GM21526 (cell line): Measurements from ENCODE around the gene MERTK.
"Not testable (repeated sequence)": the region's sequence is repeated elsewhere in the genome, so short reads cannot be mapped to it uniquely, and the experiment has no call there.

Experiments used
- ATAC-seq: cut with Tn5 transposase; IDR thresholded peaks from one replicate; pipeline ENCODE4 v1.9.1; 2021; ENCODE audit warnings: moderate library complexity; ENCODE audit not compliant: unreplicated experiment, low FRiP score

Gene MERTK

DNA sequence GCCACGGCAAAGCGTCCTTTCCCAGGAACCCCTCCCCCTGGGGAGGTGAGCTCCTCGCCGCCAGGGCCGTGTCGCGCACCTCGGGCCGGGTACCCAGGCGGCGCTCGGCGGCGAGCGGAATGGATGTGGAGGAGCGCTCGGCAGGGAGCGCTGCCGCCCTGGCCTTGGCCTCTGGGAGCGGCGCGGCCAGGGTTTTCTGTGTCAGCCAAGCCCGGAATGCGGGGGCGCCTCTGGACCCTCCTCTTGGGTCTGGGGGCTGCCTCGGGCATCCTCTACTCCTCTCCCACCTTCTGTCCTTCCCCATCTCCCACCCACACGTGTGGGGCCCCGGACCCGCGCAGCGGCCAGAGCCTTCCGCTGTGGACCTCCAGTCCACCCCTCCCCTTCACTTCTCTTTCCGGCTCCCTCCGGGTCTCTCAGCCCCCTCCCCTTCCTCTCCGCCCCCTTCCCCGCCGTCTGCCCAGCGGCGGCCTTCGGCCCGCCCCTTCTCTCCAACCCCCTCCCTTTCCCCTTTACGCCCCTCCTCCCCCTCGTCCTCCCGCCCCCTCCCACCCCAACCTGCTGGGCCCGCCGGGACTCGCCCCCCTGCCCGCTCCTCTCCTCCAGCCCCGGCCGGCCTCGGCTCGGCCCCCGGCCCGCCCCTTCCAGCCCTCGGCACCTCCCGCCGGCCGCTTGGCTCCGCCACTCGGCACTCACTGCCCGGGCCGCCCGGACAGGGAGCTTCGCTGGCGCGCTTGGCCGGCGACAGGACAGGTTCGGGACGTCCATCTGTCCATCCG, at the start of gene MERTK:
MERTK (plus strand) TSS at position 684 of the 779 bp plus-strand sequence. CDS start 129 bp downstream, outside the sequence.
- ATAC-seq = no peak

DNA sequence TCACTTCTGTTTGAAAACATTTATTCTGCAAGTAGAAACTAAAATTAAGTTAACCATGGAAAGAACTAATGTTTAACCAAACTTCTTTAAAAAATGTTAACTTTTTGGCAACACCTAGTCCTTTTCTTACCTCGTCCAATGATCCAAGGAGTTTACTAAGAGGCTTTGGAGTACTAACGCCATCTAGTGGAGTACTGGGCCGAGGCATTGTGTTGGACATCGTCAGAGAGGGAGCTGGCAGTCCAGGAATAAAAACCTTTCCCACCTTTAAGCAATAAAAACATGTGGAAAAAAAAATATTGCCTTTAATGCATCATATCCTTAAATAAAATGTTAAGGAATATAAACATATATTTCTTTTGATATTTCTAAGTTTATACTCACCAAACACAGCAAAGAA, 47.8 kb upstream of the MERTK start:
- not testable (repeated sequence) for ATAC-seq

DNA sequence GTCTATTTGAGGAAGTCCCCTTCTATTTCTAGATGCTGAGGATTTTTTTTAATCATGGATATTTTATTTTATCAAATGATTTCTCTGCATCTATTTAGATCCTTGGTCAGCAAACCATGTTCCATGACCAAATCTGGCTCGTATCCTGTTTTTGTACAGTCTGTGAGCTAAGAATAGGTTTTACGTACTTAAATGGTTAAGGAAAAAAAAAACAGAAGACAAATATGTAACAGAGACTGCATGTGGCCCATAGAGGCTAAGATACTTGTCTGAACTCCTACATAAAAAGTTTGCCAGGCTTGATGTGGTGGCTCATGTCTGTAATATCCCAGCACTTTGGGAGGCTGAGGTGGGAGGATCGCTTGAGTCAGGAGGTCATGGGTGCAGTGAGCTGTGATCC, 45.9 kb upstream of the MERTK start:
- not testable (repeated sequence) for ATAC-seq

DNA sequence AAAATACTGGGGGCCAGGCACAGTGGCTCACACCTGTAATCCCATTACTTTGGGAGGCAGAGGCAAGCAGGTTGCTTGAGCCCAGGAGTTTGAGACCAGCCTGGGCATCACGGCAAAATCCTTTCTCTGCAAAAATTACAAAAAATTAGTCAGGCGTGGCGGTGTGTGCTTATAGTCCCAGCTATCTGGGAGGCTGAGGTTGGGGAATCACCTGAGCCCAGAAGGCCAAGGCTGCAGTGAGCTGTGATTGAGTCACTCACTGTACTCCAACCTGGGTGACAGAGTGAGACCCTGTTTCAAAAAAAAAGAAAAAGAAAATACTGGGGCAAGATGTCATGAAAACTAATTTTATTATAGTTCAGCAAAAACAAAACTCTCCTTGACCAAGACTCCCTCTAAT, 38.4 kb upstream of the MERTK start:
- ATAC-seq = not testable (repeated sequence)

DNA sequence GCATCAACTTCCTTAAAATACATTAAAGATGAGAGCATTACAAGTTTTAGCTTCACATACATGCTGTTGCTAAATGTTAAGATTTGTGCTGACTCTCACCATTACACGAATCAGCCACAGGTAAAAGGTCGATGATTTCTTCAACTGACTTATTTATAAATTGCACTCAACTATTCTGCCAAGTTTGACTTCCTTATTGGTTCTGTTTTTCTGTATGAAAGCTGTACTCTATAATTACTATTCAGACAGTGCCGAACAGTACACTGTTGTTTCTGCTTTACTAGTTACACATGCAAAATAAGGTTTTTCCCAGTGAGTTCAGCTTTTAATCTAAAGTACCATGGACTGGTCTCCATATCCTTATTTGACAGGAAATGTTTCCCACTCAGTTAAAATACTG, 33.3 kb upstream of the MERTK start:
- ATAC-seq = not testable (repeated sequence)

DNA sequence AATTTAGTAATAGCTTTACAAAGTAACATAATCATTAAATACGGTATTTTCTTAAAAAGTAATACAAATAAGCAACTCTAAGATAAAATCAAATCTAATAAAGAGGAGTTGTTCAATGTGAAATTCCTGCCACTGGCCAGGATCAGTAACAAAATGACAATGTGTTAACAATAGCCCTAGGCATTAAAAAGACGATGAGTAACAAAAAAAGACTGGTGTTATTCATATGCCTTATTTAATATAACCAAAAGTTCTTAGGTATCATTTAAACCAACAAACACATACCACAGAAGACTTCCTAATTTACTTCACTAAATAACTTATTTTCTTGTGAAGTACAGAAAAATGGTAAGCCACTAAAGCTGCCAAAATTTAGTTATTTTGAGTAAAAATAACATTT, 25.6 kb upstream of the MERTK start:
- not testable (repeated sequence) for ATAC-seq

DNA sequence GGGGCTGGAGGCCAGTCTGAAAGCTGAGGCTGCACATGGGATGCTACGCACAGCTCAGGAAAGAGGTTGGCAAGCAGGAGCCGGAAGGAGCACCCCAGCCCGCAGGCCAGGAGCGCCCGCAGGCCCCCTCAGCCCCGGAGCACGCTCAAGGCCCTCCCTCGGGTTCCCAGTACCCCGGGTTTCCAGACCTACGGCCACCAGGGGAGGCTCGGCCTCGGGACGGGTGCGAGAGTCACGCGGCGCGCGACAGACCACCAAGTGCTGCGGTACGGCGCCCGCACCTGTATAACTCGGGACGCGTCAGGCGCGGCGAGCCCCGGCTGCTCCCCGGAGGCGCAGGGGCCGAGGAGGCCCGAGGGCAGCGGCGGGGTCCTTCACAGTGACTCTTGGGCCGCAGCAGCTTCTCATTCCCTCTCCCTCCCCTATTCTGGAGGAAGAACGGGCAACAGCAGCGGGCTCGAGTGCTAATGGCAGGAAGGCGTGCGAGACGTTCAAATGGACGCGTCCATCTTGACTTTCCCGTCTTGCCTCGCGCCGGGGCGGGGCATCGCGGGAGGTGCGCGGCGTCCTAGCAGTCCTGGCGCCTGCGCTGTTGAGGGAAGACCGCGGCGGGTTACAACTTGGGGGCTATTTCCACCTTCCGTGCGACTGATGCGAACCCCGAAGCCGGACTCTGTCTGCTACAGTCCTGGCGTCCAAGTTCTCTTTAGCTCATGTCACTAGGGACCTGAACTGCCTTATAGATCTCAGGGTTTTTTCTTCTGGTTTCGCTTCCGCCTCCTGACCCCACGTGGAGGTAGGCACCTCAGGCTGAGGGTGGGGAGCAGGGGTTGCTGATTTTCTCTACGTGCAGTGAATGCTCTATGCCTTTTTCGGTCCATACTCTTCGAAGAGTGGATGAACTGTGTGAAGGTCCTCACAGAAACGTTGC, 14.5 kb upstream of the MERTK start, which contains the start of gene ANAPC1:
ANAPC1 (minus strand) TSS at position 533 of the 931 bp plus-strand sequence. CDS start 3,368 bp downstream, outside the sequence.
- ATAC-seq = peak; percentile 77

DNA sequence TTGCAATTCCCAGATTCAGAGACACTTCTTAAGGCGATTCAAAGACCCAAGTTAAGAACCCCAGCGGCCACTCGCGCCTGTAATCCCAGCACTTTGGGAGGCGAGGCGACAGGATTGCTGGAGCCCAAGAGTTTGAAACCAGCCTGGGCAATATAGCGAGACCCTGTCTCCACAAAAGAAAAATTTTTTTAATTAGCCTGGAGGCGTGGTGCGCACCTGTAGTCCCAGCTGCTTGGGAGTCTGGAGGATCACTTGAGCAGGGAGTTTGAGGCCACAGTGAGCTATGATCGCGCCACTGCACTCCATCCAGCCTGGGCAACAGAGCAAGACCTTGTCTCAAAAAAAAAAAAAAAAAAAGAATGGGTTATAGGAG, 13.8 kb upstream of the MERTK start:
- peak; percentile 5 for ATAC-seq

DNA sequence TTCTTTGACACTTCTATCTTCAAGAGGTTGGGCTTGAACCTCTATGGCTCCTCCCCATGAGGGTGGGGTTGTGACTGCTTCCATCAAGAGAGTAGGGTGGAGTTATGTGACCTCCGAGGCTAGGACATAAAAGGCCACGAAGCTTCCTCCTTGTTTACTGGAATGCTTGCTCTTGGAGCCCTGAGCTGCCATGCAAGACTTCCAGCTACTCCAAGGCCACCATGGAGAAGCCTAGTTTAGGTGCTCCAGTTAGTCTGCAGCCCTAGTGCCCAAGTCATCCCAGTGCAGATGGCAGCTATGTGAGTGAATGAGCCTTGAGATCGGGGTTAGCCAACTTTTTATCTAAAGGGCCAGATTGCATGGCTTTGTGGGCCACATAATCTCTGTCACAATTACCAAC, 2.4 kb upstream of the MERTK start:
- no peak for ATAC-seq

DNA sequence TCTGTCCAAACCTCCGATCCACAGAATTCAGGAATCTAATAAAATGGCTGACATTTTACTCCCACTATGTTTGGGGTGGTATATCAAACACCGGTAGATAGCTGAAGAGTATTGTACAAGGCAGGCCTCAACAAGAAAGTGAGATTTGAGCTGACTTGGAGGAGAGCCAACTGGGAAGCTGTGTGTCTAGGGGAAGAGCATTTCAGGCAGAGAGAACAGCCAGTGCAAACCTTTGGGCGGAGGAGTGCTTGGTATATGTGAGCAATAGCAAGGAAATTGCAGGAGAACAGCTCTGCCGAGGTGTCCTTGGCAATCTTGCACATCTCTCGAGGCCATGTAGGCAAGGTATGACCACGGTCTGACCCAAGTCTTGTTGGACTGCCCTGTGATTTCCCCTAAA, 1.8 kb upstream of the MERTK start:
- no peak for ATAC-seq

DNA sequence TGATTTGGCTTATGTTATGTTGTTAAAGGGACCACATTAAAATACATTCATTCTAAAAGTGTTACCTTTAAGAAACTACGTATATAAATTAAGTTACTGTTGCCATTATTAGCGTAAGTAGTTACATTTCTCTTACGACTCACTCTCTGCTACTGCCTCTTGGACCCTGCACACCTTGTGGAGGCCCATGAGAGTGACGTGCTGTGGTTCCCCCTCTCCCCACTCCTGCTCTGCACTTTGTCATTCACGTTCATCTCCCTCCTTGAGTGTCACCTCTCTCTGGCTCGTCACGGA, 830 bp upstream of the MERTK start:
- no peak for ATAC-seq

DNA sequence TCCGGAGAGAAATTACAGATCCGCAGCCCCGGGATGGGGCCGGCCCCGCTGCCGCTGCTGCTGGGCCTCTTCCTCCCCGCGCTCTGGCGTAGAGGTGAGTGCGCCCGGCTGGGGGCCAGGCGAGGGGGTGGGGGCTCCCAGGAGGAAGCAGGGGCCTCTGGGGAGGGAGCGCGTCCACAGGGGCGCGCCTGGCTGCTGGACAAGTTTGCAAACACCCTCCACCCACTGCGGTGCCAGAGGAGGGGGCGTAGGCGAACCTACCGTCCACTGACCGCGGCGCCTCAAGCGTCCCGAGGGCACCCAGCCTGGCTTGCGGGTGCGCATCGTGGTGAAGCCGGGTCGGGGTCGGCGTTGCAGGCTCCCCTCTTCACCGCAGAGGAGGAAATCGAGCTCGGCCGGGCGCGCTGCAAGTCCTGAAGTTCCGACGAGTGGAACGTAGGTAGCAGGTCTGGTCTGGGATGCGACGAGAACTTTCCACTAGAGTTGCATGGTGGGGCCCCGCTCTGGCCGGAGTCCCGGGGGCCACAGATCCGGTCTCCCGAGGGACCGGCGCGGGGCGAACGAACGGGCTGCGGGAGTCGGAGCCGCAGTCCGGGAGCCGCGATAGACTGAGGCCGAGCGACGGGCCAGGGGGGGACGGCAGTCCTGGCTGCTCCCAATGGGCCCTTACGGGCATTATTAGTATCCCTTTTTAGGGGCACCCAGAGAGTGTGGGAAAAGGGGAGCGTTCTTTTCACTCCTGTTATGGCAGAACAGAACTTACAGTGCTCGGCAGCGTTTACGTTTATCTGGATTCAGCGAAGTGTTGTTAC, 502 bp downstream of the MERTK start:
- no peak for ATAC-seq

DNA sequence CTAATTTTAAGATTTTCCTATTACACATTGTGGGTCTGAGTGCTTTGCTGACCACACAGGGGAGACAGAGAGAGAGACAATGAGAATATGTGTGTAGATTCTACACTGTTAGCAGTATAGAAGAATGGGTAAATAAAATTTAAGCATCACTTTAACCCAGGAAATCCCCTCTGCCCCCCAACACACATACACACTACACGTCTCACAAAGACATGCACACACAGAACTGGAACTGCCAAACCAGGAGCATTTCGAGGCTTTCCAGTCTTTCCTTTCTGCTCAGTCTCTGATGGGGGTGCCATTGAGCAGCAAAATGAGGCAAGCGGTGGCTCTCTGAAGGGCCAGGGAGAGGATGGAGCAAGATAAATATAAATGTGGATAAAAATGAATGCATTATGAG, 2.5 kb downstream of the MERTK start:
- no peak for ATAC-seq

DNA sequence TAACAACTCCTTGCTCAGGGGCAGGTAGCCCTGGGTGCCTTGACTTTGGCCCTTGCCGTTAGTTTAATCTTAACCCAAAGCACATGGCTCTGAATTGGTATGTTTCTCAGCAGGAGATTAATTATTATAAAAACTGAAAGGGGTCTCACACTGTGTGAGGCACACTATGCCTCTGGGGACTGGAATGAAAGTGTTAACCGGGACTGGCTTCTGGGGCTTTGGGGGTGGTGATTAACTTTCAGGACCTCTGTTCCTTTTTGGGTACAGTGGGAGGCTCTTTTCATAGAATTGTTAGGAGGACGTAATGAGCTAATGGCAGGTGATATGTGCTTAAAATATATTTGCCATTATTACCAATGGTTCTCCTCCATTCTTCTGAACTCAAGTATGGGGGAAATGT, 5.1 kb downstream of the MERTK start:
- ATAC-seq = no peak

DNA sequence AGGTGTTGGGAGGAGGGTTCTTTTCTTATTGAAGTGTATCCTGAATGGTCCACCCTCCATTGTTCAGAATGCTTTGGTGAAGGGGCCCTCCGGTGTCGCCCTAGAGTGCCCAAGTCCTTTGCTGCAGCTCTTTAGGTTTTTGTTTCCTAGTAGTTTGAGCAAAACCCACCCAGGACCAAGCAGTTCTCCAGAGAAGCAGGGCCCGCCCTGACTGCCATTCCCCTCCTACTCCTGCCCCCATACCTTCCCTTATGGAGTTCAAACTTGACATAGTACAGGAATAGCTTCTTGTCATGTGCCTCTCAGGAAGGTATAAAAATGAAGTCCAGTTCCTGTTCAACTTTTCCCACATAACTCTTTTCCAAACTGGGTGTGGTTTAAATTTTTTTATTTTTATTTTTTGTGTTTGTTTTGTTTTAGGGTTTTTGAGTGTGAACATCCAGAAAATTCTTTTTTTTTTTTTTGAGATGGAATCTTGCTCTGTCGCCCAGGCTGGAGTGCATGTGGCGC, 5.6 kb downstream of the MERTK start:
- ATAC-seq = no peak

DNA sequence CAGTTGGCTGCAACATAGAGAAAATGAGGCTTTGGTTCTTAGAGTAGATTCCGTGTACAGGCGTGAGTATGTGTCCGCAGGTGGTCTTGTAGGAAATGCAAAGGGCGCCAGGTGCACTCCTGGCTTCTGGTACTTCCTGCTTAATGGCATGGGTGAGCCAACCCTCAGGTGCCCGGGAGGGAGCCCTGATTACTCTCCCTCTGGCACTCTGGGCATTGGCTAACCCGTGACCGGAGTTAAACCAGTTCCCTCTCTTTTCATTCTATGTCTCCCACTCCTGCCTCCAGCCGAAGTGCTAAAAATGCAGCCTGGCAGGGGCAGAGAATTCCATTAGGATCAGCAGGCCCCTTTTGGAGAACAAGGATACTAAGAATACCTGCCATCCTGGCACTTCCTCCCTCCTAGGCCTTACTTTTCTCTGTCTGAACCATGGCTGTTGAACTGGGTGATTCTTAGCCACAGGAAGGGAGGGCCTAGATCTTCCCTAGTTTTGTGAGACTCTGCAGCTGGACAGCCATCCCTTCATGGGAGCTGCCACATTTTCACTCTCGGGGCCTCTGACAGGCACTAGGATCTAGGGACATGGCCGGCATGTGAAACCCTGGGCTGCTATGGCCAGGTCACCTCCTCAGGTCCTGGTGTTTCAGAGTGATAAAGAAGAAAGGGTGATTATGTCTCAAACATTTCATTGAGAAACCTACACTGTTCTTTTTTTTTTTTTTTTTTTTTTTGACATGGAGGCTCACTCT, 6.5 kb downstream of the MERTK start:
- ATAC-seq = no peak

DNA sequence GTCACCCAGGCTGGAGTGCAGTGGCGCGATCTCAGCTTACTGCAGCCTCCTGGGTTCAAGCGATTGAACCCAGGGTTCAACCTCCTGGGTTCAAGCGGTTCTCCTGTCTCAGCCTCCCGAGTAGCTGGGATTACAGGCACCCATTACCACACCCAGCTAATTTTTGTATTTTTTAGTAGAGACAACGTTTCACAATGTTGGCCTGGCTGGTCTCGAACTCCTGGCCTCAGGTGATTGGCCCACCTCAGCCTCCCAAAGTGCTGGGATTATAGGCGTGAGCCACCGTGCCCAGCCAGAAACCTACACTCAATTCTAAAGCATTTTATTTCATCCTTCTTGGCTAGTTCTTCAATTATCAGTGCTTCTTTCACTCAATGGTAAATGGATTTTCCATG, 7.1 kb downstream of the MERTK start:
- not testable (repeated sequence) for ATAC-seq

DNA sequence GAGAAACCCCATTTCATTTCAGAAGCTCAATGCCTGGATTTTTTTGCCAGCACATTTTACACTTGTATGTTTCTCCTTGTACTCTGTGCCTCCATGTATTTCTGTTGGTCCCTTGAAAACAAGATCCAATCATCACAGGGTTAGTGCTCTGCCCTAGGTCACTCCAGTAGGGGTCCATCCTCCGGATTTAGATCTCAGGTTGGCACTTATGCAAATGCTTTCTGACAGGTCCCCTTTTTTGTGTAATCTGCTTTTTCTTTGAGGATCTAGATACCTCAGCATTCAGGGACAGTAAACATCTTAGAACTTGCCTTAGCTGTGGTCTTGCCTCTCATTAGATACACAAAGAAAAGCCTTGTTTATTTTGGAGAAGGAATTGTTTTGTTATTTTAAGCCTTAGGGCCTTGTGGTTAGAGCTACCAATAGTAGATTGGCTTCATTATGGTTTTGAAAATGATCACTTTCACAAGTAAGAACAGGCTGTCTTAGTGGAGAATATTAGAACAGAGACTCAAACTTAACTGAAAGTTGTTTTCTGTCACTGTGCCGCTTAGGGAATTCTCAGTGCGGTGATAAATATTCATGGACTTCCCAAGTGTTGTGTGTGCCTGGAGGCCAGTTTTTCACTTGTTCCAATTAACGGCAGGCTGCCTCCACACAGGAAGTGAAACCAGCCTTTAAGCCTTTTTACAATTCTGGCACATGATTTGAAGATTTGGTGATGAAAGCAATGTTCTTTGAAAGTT, 7.8 kb downstream of the MERTK start:
- no peak for ATAC-seq

DNA sequence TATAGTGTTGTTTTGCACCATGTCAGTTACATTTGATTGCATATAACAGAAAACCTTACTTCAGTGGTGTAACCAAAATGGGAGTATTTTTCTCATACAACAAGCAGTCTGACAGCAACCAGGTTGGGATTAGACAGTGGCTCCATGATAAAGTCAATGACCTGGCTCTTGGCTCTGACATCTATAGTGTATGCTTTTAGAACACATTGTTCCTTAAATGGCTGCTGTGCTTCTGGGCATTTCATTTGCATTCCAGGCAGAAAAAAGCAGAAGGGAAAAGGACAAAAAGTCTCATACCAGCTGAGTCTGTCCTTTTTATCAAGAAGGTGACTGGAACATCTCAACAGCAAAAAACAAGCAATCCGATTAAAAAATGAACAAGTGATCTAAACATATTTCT, 10.2 kb downstream of the MERTK start:
- ATAC-seq = no peak
